ENCODE measurements around the gene DCHS1.
A peak's percentile ranks its signal among the peaks of the same experiment; 100 is the strongest.
"Not testable (repeated sequence)": the region's sequence is repeated elsewhere in the genome, so short reads cannot be mapped to it uniquely, and the experiment has no call there.

The DCHS1 gene, protein sequence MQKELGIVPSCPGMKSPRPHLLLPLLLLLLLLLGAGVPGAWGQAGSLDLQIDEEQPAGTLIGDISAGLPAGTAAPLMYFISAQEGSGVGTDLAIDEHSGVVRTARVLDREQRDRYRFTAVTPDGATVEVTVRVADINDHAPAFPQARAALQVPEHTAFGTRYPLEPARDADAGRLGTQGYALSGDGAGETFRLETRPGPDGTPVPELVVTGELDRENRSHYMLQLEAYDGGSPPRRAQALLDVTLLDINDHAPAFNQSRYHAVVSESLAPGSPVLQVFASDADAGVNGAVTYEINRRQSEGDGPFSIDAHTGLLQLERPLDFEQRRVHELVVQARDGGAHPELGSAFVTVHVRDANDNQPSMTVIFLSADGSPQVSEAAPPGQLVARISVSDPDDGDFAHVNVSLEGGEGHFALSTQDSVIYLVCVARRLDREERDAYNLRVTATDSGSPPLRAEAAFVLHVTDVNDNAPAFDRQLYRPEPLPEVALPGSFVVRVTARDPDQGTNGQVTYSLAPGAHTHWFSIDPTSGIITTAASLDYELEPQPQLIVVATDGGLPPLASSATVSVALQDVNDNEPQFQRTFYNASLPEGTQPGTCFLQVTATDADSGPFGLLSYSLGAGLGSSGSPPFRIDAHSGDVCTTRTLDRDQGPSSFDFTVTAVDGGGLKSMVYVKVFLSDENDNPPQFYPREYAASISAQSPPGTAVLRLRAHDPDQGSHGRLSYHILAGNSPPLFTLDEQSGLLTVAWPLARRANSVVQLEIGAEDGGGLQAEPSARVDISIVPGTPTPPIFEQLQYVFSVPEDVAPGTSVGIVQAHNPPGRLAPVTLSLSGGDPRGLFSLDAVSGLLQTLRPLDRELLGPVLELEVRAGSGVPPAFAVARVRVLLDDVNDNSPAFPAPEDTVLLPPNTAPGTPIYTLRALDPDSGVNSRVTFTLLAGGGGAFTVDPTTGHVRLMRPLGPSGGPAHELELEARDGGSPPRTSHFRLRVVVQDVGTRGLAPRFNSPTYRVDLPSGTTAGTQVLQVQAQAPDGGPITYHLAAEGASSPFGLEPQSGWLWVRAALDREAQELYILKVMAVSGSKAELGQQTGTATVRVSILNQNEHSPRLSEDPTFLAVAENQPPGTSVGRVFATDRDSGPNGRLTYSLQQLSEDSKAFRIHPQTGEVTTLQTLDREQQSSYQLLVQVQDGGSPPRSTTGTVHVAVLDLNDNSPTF (N-terminal part only)

DNA sequence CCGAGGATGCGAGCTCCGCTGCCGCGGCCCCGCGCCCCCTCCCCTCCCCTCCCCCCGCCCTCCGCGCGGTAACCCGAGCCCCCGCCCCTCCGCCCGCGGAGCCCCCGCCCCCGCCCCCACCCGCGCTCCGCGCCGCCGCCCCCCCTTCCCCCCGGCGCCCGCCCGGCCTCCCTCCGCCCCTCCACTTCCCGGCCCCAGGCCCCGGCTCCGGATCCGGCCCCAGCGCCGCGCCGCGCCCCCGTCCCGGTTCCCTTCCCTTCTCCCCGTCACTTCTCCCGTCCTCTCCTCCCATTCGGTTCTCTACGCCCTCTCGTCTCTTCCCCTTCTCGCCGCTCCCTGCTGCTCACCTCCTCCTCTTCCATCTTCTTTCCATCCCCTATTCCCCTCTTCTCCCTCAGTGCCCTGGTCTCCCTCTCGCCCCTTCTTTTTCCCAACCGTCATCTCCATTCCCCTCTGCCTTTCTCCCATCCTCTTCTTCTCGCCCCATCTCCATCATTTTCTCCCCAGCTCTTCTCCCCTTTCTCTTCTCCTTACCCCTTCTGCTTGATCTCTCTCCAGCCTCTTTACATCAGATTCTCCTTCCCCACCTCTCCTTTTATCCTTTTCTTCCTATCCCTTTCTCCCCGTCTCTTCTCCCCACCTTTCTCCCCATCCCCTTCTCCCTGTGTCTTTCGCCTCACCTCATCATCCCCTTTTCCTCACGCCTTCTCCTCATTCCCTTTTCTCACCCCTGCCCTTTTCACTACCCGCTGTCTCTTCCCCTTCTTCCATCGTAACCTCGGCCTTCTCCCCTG is at the start of gene DCHS1:
Gene DCHS1 (minus strand): TSS at position 20 of the 794 bp plus-strand sequence. CDS start 14,196 bp downstream, outside the sequence.
- no peak for DNase-seq (ENCODE audit: low read depth in 2 of 2)

- no peak for DNase-seq (ENCODE audit: low read depth in 2 of 2)
Observed at GRCh38 chr11:6703247-6704063, 47.8 kb upstream of the DCHS1 start.

GRCh38 chr11:6701955-6702354 is 46.3 kb upstream of the DCHS1 start:
- DNase-seq (ENCODE audit: low read depth in 2 of 2): not testable (repeated sequence)

- DNase-seq (ENCODE audit: low read depth in 2 of 2): no peak
Observed at GRCh38 chr11:6695377-6695776, 39.8 kb upstream of the DCHS1 start.

DNA sequence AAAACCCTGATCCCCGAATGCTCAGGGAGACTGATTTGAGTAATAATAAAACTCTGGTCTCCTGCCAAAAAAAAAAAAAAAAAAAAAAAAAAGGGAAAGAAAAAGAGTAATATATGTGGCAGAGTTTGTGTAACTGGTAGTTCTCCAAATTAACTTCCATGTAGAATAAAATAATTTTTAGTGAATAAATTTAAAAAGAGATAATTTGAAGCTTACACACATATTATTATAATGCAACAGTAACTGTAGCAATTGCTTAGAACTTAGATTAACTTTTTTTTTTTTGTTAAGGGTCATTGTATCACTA is 38.6 kb upstream of the DCHS1 start:
- no peak for DNase-seq (ENCODE audit: low read depth in 2 of 2)

DNA sequence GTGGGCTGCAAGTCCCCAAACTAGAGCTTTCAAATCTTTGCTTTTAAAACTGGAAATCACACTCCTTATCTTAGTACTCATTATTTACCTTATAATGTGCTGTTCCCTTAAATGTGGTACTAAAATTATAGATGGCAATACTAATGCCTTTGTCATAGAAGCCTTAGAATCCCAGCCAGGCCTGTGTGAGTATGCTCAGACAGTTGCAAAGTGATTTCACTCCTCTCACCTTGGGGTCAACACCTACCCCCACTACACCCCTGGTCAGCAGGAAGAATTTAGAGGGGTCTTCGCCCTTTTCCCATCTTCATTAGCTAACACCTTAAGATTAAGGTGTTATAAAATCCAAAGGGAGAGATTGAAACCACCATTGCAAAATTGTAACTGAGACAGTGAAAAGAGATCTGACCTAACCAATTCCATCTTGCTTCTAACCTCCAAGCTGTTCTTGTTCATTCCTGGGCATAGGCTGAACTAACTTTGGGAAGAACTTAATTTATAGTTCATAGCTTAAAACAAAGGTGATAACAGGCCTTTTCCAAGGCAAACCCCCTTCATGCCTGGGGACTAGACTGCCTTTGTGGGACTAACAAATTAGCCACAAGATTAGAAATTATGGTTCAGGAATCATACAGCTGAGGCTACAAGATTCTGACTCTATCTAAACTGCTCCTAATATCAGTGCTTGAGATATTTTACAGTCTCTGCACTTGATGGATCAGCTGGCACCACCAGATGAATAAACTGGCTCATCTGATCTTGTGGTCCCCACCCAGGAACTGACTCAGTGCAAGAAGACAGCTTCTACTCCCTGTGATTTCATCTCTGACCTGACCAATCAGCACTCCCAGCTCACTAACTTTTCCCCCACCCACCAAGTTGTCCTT is 38.0 kb upstream of the DCHS1 start:
- DNase-seq (ENCODE audit: low read depth in 2 of 2): no peak

GRCh38 chr11:6692128-6692527 is 36.5 kb upstream of the DCHS1 start:
- DNase-seq (ENCODE audit: low read depth in 2 of 2): no peak

DNA sequence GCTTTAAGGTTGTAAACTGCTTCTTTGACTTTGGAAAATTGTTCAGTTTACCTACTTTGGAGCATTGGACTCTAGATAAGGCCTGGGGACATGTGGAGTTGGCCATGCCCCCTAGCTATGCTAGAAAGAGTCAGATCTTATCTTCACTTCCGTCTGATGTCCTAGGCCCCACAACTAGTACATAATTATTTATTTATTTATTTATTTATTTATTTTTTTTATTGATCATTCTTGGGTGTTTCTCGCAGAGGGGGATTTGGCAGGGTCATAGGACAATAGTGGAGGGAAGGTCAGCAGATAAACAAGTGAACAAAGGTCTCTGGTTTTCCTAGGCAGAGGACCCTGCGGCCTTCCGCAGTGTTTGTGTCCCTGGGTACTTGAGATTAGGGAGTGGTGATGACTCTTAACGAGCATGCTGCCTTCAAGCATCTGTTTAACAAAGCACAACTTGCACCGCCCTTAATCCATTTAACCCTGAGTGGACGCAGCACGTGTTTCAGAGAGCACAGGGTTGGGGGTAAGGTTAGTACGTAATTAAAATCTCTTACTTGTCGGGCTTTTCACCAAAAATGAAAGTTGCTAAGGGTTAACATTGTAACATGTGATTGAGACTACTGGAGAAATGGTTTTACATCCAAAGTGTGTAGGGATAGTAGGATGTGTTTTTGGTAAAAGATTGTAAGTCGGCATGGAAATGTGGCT is 35.0 kb upstream of the DCHS1 start:
- not testable (repeated sequence) for DNase-seq (ENCODE audit: low read depth in 2 of 2)

DNA sequence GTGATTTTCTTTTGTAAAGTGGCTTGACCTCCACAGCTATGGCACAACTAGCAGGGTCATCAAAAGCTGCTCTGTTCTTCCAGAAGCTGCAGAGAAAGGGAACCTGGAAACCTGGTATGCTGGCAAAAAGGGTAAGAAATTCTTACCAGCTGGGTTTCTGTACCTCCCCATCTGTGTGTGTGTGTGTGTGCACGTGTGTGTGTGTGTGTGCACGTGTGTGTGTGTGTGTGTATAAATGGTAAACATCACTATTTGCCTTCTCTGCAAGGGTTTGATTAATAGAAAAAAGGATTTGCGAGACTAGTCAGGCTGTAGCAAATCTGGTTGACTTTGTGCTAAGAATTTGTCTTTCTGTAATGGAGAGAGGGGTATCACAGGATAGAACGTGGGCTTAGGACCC is 32.3 kb upstream of the DCHS1 start:
- no peak for DNase-seq (ENCODE audit: low read depth in 2 of 2)

- DNase-seq (ENCODE audit: low read depth in 2 of 2): no peak
Observed at GRCh38 chr11:6686006-6686405, 30.4 kb upstream of the DCHS1 start.

DNA sequence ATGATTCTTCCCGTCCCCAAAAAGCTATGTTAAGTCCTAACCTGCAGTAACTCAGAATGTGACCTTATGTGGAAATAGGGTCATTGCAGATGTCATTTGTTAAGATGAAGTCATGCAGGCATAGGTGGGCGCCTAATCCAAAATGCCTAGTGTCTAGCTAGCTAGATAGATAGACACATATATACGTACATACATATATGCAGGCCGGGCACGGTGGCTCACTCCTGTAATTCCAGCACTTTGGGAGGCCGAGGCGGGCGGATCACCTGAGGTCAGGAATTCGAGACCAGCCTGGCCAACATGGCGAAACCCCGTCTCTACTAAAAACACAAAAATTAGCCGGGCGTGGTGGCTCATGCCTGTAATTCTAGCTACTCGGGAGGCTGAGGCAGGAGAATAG is 28.5 kb upstream of the DCHS1 start:
- not testable (repeated sequence) for DNase-seq (ENCODE audit: low read depth in 2 of 2)

DNA sequence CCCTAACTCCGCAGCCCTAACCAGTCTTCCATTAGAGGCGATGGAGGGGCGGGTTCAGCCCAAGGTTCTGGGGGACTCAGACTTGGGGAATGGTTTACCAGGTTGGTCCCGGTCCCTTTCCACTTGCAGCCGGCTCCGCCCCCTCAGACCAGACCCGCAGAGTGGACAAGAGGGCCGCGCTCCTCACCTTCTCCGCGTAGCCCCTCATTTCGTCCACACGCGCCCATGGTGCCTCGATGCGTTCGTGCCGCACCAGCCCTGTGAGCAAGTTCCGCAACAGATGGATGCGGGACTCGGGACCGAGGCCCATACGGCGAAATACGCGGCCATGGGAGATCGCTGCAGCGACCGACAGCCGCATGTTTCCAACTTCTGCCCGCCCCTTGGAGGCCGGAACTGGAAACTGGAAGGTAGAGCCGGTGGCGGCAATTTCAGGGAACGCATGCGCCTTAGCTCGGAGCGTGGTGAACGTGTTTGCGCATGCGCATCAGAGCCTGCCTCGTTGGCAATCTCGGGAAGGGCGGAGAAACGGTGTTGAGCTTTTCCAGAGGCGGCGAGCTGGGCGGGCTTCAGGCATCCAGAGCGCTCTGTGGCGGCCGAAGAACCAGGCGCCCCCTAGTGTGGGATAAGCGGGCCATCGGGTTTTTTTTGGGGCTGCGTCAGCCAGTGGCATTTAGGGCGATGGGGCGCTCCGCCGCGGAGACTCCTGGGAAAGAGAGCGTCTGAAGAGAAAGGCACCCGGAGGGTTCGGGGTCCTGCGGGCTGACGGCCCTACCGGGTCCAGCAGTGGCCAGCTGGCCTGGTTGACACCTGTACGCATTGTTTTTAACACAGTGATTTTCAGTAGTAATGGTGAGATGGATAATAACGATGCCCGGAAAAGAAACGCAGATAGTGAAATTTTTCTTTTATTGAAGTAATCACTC is 27.6 kb upstream of the DCHS1 start, which contains the start of gene MRPL17:
Gene MRPL17 (minus strand): TSS at position 405 of the 926 bp plus-strand sequence. CDS start 44 bp downstream, at position 361.
- DNase-seq (ENCODE audit: low read depth in 2 of 2): peak; percentile 96 to 97

- DNase-seq (ENCODE audit: low read depth in 2 of 2): no peak
Observed at GRCh38 chr11:6682591-6682935, 27.0 kb upstream of the DCHS1 start.

DNA sequence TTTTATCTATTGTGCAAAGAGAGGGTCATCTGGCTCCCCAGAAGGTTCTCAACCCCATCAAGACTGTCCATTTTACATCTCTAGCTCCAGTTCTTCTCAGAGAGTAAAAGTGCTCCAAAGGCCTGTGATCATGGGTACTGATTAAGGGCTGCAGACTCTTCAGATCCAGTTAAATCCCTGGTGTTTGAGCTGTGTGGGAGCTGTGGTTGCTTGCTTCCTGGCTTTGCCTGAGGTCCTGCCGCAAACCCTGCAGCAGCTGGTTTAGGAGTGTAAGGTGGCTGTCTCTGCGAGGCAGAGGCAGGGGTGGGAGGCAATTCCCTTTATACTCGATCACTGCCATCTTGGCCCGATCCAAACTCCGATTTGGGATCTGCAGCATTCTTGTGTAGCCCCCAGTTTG is 26.3 kb upstream of the DCHS1 start:
- DNase-seq (ENCODE audit: low read depth in 2 of 2): no peak

DNA sequence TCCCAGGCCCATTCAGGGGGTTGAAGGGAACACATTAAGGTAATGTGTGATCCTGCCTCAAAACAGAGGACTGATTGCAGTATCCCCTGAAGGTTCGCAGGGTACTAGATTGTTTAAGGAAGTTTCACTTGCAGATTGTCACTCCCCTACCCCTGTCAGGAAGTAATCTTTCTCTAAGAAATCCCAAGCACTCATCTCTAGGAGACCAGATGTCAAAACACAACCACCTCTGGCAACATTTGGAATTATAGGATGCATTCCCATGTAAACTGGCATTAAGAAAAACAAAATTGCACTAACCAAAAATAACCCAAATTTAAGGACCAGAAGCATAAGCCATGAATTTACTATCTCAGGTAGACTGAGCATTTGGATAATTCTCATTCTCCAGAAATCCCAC is 25.9 kb upstream of the DCHS1 start:
- no peak for DNase-seq (ENCODE audit: low read depth in 2 of 2)

DNA sequence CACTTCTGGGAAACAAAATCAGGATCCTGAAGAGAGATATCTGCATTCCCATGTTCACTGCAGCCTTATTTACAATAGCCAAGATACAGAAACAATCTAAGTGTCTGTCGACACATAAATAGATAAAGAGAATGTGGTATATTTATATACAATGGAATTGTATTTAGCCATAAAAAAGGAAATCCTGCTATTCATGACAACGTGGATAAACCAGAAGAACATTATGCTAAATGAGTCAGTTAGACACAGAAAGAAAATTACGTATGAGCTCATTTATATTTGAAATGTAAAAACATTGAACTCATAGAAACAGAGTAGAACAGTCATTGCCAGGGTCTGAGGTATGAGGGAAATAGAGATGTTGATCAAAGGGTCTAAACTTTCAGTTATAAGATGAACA is 21.4 kb upstream of the DCHS1 start:
- no peak for DNase-seq (ENCODE audit: low read depth in 2 of 2)

DNA sequence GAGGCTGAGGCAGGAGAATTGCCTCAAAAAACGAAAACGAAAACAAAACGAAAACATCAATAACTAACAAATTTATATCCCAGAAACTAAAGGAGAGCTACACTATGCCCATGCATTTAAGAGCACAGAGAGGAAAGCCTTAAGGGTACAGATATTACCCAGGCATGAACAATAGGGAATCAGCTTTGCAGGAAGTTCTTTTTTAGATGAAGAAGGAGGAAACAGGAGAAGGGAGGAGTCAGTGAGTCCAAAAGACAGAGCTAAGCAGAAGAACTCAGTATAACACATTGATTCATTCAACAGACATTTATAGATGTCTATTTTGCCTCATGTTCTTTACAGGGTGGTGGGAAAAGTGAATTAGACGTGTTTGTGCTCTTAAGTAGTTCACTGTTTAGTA is 19.3 kb upstream of the DCHS1 start:
- no peak for DNase-seq (ENCODE audit: low read depth in 2 of 2)

DNA sequence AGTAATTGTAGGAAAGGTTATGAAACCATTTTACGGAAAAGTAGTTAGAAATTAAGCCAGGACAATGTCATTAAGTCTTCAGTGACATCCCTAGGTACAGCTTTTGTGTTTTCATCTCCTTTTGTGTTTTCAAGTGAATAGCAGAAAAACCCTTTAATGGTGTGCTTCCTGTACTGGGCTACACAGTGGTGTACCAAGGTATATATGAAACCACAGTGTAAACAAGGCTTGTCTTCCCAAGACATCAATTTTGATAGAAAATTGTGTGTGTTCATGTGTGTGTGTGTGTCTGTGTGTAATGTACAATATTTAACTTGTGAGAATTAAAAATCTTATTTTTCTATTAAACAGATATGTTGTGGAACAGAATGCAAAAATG is 18.6 kb upstream of the DCHS1 start:
- no peak for DNase-seq (ENCODE audit: low read depth in 2 of 2)

All from stimulated activated CD8-positive, alpha-beta memory T cell treated with anti-CD3 and anti-CD28 coated beads, Interleukin-7, amount 100 ng/mL, for 1 hour (primary cell).